K562 (cell line): ENCODE data around the gene SNX10. TPM values are rescaled to one million over a fixed set of nuclear protein-coding genes. Genes with fewer than 3 reads are reported as not detected.

Source experiments
- ATAC-seq: fragments of 200-7000 bp; cut with Tn5 transposase; 3 replicates; pipeline ENCODE4 v1.9.1; 2020; ENCODE audit warnings: moderate library complexity
- BruUV-seq: library from RNA; stranded (reverse); fragments of 400-500 nt; replicated peaks from 2 replicates; lab custom pipeline; 2021; lab: Mats Ljungman, UMichigan
- CTCF ChIA-PET: fragments of 300-600 bp; formaldehyde crosslinking; extraction: SDS; loops from one replicate; lab custom pipeline; 2021; ENCODE audit warnings: low intra/inter-chr PET ratio; lab: Yijun Ruan, JAX
- POLR2A ChIA-PET: fragments of 300-600, 350-650 bp; sonication (Branson Sonifier 250); formaldehyde crosslinking; extraction: SDS; loops from one replicate; lab custom pipeline; 2021; ENCODE audit warnings: antibody characterized with exemption, inconsistent platforms; lab: Yijun Ruan, JAX
- DNase-seq, 4 experiments: peaks; one replicate each; pipeline versions ENCODE4 v3.0.0 to v3.0.0-alpha.2; 2011 to 2018; ENCODE audit warnings: low spot score in 3 of 4, mixed read lengths in 3 of 4; ENCODE audit errors: extremely low read depth in 1 of 4
- FAIRE-seq: peaks from 2 replicates; lab custom pipeline; 2011; peaks lifted over from hg19 to GRCh38; lab: Jason Lieb, UNC
- H2AFZ ChIP-seq: 2 replicates; pipeline ENCODE4 v1.6.0; 2011; ENCODE audit warnings: low read depth, low read length, control low read depth, inconsistent platforms
- H3K27ac ChIP-seq: fragments of 200-600 bp; 3 replicates; pipeline ENCODE4 v1.8.0; 2011; ENCODE audit warnings: low read depth, mild to moderate bottlenecking, control low read depth, inconsistent platforms, low read length, moderate library complexity, mixed read lengths; ENCODE audit errors: extremely low read depth
- H3K27me3 ChIP-seq, 2 experiments: fragments of 300-600 bp in 1 of 2; 2 replicates in 1 of 2; 3 replicates in 1 of 2; pipeline versions ENCODE4 v1.6.0 to v1.8.0; 2011; ENCODE audit warnings: inconsistent platforms in 2 of 2, low read length in 2 of 2, mild to moderate bottlenecking in 1 of 2, mixed read lengths in 1 of 2, moderate library complexity in 1 of 2; ENCODE audit not compliant: control insufficient read depth in 2 of 2, insufficient read depth in 2 of 2
- H3K36me3 ChIP-seq: fragments of 300-600 bp; 3 replicates; pipeline ENCODE4 v1.8.0; 2011; ENCODE audit warnings: mild to moderate bottlenecking, low read length, inconsistent platforms; ENCODE audit not compliant: control insufficient read depth, insufficient read depth
- H3K4me1 ChIP-seq, 2 experiments: fragments of 200-600 bp in 1 of 2; replicated peaks in 1 of 2; 2 replicates in 1 of 2; 3 replicates in 1 of 2; pipeline versions ENCODE4 v1.5.1 to v1.8.0; 2011; ENCODE audit warnings: inconsistent platforms in 2 of 2, low read length in 2 of 2, mild to moderate bottlenecking in 1 of 2, mixed read lengths in 1 of 2, moderate library complexity in 1 of 2; ENCODE audit not compliant: control insufficient read depth in 2 of 2, insufficient read depth in 2 of 2
- H3K4me2 ChIP-seq: 2 replicates; pipeline ENCODE4 v1.6.1; 2011; ENCODE audit warnings: low read length, control low read depth, inconsistent platforms, mixed read lengths; ENCODE audit not compliant: insufficient read depth
- H3K4me3 ChIP-seq: fragments of 200-600 bp; sonication (generic), shearing (Covaris generic); 2 replicates; pipeline ENCODE4 v1.5.1; 2016; ENCODE audit warnings: control low read depth, inconsistent platforms
- H3K79me2 ChIP-seq: fragments of 200-600 bp; 3 replicates; pipeline ENCODE4 v1.8.0; 2011; ENCODE audit warnings: low read length, inconsistent platforms; ENCODE audit not compliant: control insufficient read depth, insufficient read depth
- H3K9ac ChIP-seq, 2 experiments: 2 replicates each; pipeline versions ENCODE4 v1.6.0 to v1.6.1; 2011; ENCODE audit warnings: low read depth in 2 of 2, low read length in 2 of 2, control low read depth in 1 of 2, inconsistent platforms in 1 of 2, mild to moderate bottlenecking in 1 of 2, mixed read lengths in 1 of 2; ENCODE audit not compliant: insufficient read depth in 1 of 2
- H3K9me1 ChIP-seq: one replicate; pipeline ENCODE4 v1.6.0; 2011; ENCODE audit warnings: inconsistent platforms, mild to moderate bottlenecking, low read length, moderate library complexity; ENCODE audit not compliant: control insufficient read depth, insufficient read depth
- H3K9me3 ChIP-seq: replicated peaks from 2 replicates; pipeline ENCODE4 v1.5.1; 2011; ENCODE audit warnings: low read depth, low read length, inconsistent platforms; ENCODE audit not compliant: control insufficient read depth, insufficient read depth
- H4K20me1 ChIP-seq: replicated peaks from 2 replicates; pipeline ENCODE4 v1.6.1; 2011; ENCODE audit warnings: low read length, inconsistent platforms, mixed read lengths; ENCODE audit not compliant: control insufficient read depth, insufficient read depth
- C11orf30 ChIP-seq: fragments of 450-650 bp; IDR thresholded peaks from 2 replicates; pipeline ENCODE4 v1.6.1; 2016; ENCODE audit warnings: low read depth, mild to moderate bottlenecking
- CBFA2T3 ChIP-seq: fragments of 450-650 bp; IDR thresholded peaks from 2 replicates; pipeline ENCODE4 v1.6.1; 2017
- FOXA3 ChIP-seq, 2 experiments: fragments of 450-650 bp in 1 of 2; sonication (generic) in 1 of 2; formaldehyde crosslinking; IDR thresholded peaks in 1 of 2; conservative IDR thresholded peaks in 1 of 2; 2 replicates each; pipeline versions ENCODE4 v1.4.0 to v1.8.0; 2020 to 2022; ENCODE audit warnings: mild to moderate bottlenecking in 2 of 2, missing genetic modification reagents in 1 of 2
- JUND ChIP-seq, 2 experiments: IDR thresholded peaks; 2 replicates in 1 of 2; 3 replicates in 1 of 2; pipeline ENCODE4 v1.6.1; 2011; ENCODE audit warnings: borderline replicate concordance in 2 of 2, low read depth in 2 of 2, low read length in 2 of 2, improper control_type of control experiment in 1 of 2, missing biosample characterization in 1 of 2, missing genetic modification characterization in 1 of 2, missing genetic modification reagents in 1 of 2
- MAFG ChIP-seq: fragments of 450-650 bp; conservative IDR thresholded peaks from 2 replicates; pipeline ENCODE4 v1.6.1; 2016; ENCODE audit warnings: missing genetic modification characterization, missing compliant biosample characterization
- MEIS2 ChIP-seq: fragments of 450-650 bp; IDR thresholded peaks from 2 replicates; pipeline ENCODE4 v1.6.1; 2014; ENCODE audit warnings: mild to moderate bottlenecking; ENCODE audit not compliant: partially characterized antibody
- NCOR1 ChIP-seq: fragments of 450-650 bp; IDR thresholded peaks from 2 replicates; pipeline ENCODE4 v1.6.1; 2016; ENCODE audit warnings: mild to moderate bottlenecking, moderate library complexity
- NFIC ChIP-seq: fragments of 450-650 bp; IDR thresholded peaks from 2 replicates; pipeline ENCODE4 v1.6.1; 2017; ENCODE audit warnings: mild to moderate bottlenecking, inconsistent platforms
- RB1 ChIP-seq: fragments of 450-650 bp; IDR thresholded peaks from 2 replicates; pipeline ENCODE4 v1.6.1; 2017; ENCODE audit warnings: low read depth, mild to moderate bottlenecking
- ZNF316 ChIP-seq: fragments of 450-650 bp; IDR thresholded peaks from 2 replicates; pipeline ENCODE4 v1.6.1; 2016
- ZNF57 ChIP-seq: fragments of 450-650 bp; formaldehyde crosslinking; IDR thresholded peaks from 2 replicates; pipeline ENCODE4 v1.4.0; 2020; ENCODE audit warnings: mild to moderate bottlenecking, moderate library complexity
- WGBS: fragments of 100-300 bp; shearing (Covaris generic); methylation state at CpG from one replicate; pipeline ENCODE4 v1.1.6; 2016; ENCODE audit warnings: low coverage, mixed read lengths; ENCODE audit not compliant: insufficient coverage; ENCODE audit errors: missing lambda C conversion rate; 5-methylcytosine and 5-hydroxymethylcytosine counted together
- in situ Hi-C: fragments of 300-500 bp; cut with MboI; formaldehyde crosslinking; loops from 4 replicates; pipeline ENCODE4 v1.15.0; 2018; ENCODE audit warnings: inconsistent platforms, mixed read lengths
- intact Hi-C: fragments of 100-400 bp; cut with micrococcal nuclease; formaldehyde crosslinking; loops from 2 replicates; pipeline ENCODE4 v1.14.2; 2022
- polyA plus RNA-seq, 8 experiments: library from polyadenylated mRNA; depleted of rRNA in 4 of 8; stranded (reverse) in 5 of 8; unstranded in 3 of 8; fragments of >200 nt; fragmentation: Nextera tagmentation in 2 of 8; fragmentation: Illumina TruSeq in 1 of 8; extraction: Ambion mirVana in 2 of 8; extraction: Trizol in 1 of 8; gene quantifications; 2 replicates each; pipeline versions ENCODE4 v1.2.1 to v1.2.3, GENCODE V29; 2011 to 2014; ENCODE audit warnings: inconsistent platforms in 1 of 8, missing spikeins in 1 of 8
- total RNA-seq, 7 experiments: library from RNA; depleted of rRNA in 6 of 7; stranded (reverse); fragments of >200 nt in 6 of 7; fragmentation: Illumina TruSeq in 2 of 7; extraction: Trizol in 2 of 7; gene quantifications; 2 replicates each; pipeline versions ENCODE4 v1.2.1 to v1.2.3, GENCODE V29; 2011 to 2021; ENCODE audit warnings: low replicate concordance in 1 of 7
- TF ChIP-seq, protein P1 (sequence below), 2 experiments: fragments of 200-800 bp in 1 of 2; sonication (Bioruptor generic) in 1 of 2; sonication (generic) in 1 of 2; formaldehyde crosslinking in 1 of 2; IDR thresholded peaks in 1 of 2; conservative IDR thresholded peaks in 1 of 2; 2 replicates each; pipeline versions ENCODE4 v1.5.0 to v1.6.1; 2016 to 2020; ENCODE audit warnings: missing compliant biosample characterization in 1 of 2, missing genetic modification characterization in 1 of 2, missing genetic modification reagents in 1 of 2

SNX10 gene
- total and polyA plus RNA-seq, 9 of the 15 experiments (the other 6 are each of a cell fraction or from before 2014, with no cell fraction given) = 6.9 to 16.5 (median 11.5) TPM

DNA sequence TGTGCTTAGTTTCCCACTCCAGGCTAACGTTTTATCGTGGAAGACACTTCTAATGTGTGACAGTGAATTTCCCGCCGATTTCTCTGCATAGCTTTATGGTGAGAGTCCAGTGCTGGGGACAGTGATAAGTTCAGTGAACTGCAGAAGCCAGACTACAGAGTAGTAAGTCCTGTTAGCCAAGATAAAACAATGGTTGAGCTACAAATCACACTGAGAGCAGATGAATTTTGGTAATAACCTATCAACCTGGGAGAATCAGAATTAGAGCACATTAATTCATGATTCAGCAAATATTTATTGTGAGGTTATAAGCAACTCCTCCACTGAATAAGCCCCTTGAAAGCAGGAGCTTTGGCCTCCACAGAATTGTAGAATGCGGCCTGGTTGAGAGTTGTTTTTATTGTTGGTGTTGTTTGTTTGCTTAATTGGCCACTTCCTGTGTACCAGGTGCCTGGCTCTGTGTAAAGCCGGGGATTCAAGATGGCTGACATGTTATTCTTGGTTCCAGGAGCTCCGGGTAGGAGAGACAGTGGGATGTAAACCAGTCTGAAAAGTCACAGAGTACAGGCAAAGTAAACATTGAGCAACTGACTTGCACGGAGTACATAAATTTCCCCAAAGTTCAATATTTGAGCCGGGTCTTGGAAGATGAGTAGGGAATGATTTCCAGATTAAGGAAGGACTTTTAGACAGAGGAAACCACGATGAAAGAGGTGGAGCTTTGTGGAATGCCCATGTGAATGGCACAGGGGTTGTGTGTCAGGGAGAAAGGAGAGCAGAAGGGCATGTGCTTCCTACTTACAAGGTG is 112.7 kb downstream of the SNX10 start:
- 0 out of 4 replicates have a peak overlapping the region, but pooled peaks of 1 of the 2 experiments have one; percentile 6 for H3K9ac ChIP-seq
- FAIRE-seq (peak; percentile 77), ATAC-seq (peak; percentile 82), DNase-seq (peak in 2 of 4 experiments; percentile 50 to 75)
- H3K27me3 ChIP-seq = no peaks in the 10 kb centered on the region
- H3K36me3 ChIP-seq = no peaks in the 10 kb centered on the region
- no peak overlapping the region for H3K4me3 ChIP-seq
- H3K4me1 ChIP-seq = peaks cover 5 to 17% of the 10 kb centered on the region in 2 experiments
- no peaks in the 10 kb centered on the region for H4K20me1 ChIP-seq
- peak overlapping the region; percentile 13; the same call in 1 of the 3 replicates for H3K27ac ChIP-seq
- in situ Hi-C loops = no loop called here
- intact Hi-C loops = no loop called here
- BruUV-seq = no TSS peak
- CTCF ChIA-PET = no interaction called here
- 21% methylated on average over 10 of the region's 10 CpGs for WGBS
- H3K9me1 ChIP-seq = no peaks in the 10 kb centered on the region
- POLR2A ChIA-PET = interaction anchor here (0.5 to 1.4 kb wide), 6 partner anchors 9 to 53 kb away, joined by 3 to 5 read pairs (median 3); no protein-coding TSS in a partner anchor
- H3K4me2 ChIP-seq = peak overlapping the region; percentile 11; the same call in 1 of the 2 replicates
- H2AFZ ChIP-seq = peak overlapping the region; percentile 71
- H3K9me3 ChIP-seq = no peaks in the 10 kb centered on the region
- no peaks in the 10 kb centered on the region for H3K79me2 ChIP-seq
- TF ChIP-seq ZNF316 = peak; percentile 98
- TF ChIP-seq CBFA2T3 = peak; percentile 91
- peak; percentile 36 for TF ChIP-seq MEIS2
- TF ChIP-seq RB1 = peak; percentile 61
- TF ChIP-seq NCOR1 = peak; percentile 71
- peak; percentile 51 for TF ChIP-seq NFIC
- TF ChIP-seq ZNF57 (CRISPR knock-in tag) = no peak
- TF ChIP-seq C11orf30 = peak; percentile 96
- peak; percentile 95 for TF ChIP-seq MAFG (tag)
- peak in 1 of 2 experiments; percentile 64; a peak in 2 of 4 replicates for TF ChIP-seq FOXA3 (CRISPR knock-in tag; conservative IDR thresholded peaks at IDR 0.05 in 1 of 2, IDR thresholded peaks at IDR 0.05 in 1 of 2)
- no peak for TF ChIP-seq JUND (IDR thresholded peaks at IDR 0.05; ENCODE audit: borderline replicate concordance, low read depth, low read length)
- peak; percentile 10; the same call in 1 of the 3 replicates for TF ChIP-seq JUND (tag; IDR thresholded peaks at IDR 0.05; ENCODE audit: borderline replicate concordance, low read depth, low read length)
- TF ChIP-seq, protein P1, sequence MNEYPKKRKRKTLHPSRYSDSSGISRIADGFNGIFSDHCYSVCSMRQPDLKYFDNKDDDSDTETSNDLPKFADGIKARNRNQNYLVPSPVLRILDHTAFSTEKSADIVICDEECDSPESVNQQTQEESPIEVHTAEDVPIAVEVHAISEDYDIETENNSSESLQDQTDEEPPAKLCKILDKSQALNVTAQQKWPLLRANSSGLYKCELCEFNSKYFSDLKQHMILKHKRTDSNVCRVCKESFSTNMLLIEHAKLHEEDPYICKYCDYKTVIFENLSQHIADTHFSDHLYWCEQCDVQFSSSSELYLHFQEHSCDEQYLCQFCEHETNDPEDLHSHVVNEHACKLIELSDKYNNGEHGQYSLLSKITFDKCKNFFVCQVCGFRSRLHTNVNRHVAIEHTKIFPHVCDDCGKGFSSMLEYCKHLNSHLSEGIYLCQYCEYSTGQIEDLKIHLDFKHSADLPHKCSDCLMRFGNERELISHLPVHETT (CRISPR knock-in tag; conservative IDR thresholded peaks at IDR 0.05 in 1 of 2, IDR thresholded peaks at IDR 0.05 in 1 of 2) = no peak
